ENCODE measurements around the gene BAG1.

GRCh38 chr9:33264473-33265177 is at the start of gene BAG1, which contains the start of gene CHMP5:
- TF ChIP-seq CTCF (IDR thresholded peaks at IDR 0.05) (peak; percentile 34), EZH2 (IDR thresholded peaks at IDR 0.05; ENCODE audit: borderline replicate concordance, insufficient read depth, low read depth, low read length, poor library complexity, severe bottlenecking) (no peak)

All from B cell (primary cell).